Measurements from ENCODE around the gene LRRC47. TPM values are rescaled to one million over a fixed set of nuclear protein-coding genes. Genes with fewer than 3 reads are reported as not detected.
"Not testable (repeated sequence)": the region's sequence is repeated elsewhere in the genome, so short reads cannot be mapped to it uniquely, and the experiment has no call there.

Gene LRRC47
- total RNA-seq, 1 experiment from 2014 or later, result 35.4 TPM

- DNase-seq (ENCODE audit: low spot score), result no peak
- in situ Hi-C loops (cut with HindIII; ENCODE audit: low sequenced_read_pairs), result no loop called here
These were observed 39.9 kb downstream of the LRRC47 start for GRCh38 chr1:3756394-3756793.

GRCh38 chr1:3753656-3754454 is 42.4 kb downstream of the LRRC47 start:
- in situ Hi-C loops (cut with HindIII; ENCODE audit: low sequenced_read_pairs), result no loop called here
- DNase-seq (ENCODE audit: low spot score), result no peak

DNA sequence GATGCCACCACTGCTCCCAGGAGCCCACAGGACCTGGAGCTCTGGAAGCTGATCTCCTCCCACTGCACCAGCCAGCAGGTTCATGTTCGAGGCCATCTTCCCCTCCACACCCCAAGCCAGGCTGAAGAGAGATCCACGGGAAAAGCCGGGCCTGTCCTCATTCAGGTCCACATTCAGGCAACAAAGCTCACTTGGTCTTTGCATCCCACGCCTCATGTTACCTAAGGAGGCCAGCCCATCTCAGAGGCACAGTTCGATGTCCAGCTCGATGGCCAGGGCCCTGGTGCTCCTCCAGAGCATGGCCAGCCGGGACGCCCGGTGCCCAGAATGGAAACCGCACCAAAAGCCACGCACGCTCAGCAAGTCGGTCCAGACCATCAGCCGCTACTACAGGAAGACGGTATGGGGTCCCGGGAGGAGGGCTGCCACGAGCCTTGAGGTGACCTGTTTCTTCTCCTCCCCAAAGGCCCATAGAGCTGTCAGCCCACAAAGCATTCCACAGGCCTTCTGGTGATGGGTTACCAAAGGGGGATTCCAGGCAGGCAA is 43.8 kb downstream of the LRRC47 start, which contains the start of gene CCDC27:
Gene CCDC27, plus strand, starts transcription at position 51 of the 546 bp plus-strand sequence. Its CDS starts 32 bp downstream, at position 83.
- in situ Hi-C loops (cut with HindIII; ENCODE audit: low sequenced_read_pairs), result no loop called here
- DNase-seq (ENCODE audit: low spot score), result no peak

DNA sequence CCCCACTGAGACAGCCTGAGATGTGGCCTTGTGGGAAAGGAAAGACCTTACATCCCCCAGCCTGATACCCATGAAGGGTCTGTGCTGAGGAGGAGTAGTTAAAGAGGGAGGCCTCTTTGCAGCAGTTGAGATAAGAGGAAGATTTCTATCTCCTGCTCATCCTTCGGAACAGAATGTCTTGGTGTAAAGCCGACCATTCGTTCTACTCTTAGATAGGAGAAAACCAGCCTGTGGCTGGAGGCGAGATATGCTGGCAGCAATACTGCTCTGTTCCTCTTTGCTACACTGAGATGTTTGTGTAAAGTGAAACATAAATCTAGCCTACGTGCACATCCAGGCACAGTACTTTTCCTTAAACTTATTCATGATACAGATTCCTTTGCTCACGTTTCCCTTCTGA is 45.6 kb downstream of the LRRC47 start:
- no peak for DNase-seq (ENCODE audit: low spot score)
- in situ Hi-C loops (cut with HindIII; ENCODE audit: low sequenced_read_pairs), result no loop called here

GRCh38 chr1:3749512-3749911 is 46.8 kb downstream of the LRRC47 start:
- no peak for DNase-seq (ENCODE audit: low spot score)
- in situ Hi-C loops (cut with HindIII; ENCODE audit: low sequenced_read_pairs), result loop anchor here (10.0 kb wide), 1 partner anchor 105 kb away; no protein-coding TSS in a partner anchor

GRCh38 chr1:3748316-3748900 is 47.9 kb downstream of the LRRC47 start:
- DNase-seq (ENCODE audit: low spot score), result not testable (repeated sequence)
- in situ Hi-C loops (cut with HindIII; ENCODE audit: low sequenced_read_pairs), result loop anchor here (10.0 kb wide), 1 partner anchor 104 kb away; no protein-coding TSS in a partner anchor

DNA sequence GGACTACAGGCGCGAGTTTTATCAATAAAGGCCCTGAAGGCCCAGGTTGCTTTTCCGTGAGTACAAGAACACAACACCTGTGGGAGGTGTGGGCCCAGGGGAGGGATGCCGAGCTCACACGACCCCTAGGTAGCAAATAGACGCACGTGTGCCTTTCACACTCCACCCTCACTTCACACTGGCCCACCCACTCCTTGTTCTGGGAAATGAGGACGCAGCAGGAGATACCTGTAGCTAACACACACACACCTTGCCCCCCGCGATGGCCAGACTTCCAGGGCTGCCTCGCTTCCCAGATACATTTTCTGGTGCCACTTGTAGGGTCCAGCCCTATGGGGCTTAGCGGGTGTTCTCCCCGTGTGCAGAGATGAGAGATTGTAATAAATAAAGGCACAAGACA is 48.4 kb downstream of the LRRC47 start:
- DNase-seq (ENCODE audit: low spot score), result no peak
- in situ Hi-C loops (cut with HindIII; ENCODE audit: low sequenced_read_pairs), result loop anchor here (10.0 kb wide), 1 partner anchor 103 kb away; no protein-coding TSS in a partner anchor

- DNase-seq (ENCODE audit: low spot score), result no peak
- in situ Hi-C loops (cut with HindIII; ENCODE audit: low sequenced_read_pairs), result loop anchor here (10.0 kb wide), 1 partner anchor 103 kb away; no protein-coding TSS in a partner anchor
These were observed 48.8 kb downstream of the LRRC47 start for GRCh38 chr1:3747522-3747848.

DNA sequence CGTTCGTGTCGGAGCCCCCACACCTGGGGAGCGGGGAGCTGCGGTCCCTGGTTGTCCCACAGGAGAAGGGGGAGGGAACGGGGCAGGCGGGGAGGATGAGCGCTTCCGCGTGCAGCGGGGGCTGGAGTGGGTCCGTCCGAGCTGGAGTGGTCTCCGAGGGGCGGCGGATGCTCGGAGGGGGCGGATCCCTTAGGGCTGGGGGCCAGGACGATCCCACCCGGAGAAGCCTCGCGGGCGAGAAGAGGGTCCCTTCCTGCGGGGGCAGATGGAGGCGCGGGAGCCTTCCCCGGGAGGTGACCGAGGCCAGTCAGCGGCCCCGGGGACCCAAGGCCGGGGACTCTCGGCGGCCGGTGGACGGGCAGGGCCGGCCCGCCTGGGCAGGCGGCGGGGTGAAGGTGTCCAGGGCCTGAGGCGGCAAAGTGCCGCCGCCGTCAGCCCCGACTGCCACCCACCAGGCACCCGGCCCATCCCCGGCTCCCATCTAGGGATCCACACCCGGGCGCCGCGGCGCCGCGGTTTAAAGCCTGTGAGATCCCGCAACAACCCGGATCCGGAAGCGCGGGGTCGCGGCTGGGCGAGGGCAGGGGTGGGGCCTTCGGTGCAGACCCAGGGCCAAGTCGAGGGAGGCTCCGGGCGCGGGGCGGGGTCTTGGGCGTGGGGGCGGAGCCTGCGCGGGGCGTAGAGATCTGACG is 49.3 kb downstream of the LRRC47 start:
- in situ Hi-C loops (cut with HindIII; ENCODE audit: low sequenced_read_pairs), result loop anchor here (10.0 kb wide), 1 partner anchor 102 kb away; no protein-coding TSS in a partner anchor
- peak; percentile 90 for DNase-seq (ENCODE audit: low spot score)

GRCh38 chr1:3746389-3746829 is 49.9 kb downstream of the LRRC47 start:
- in situ Hi-C loops (cut with HindIII; ENCODE audit: low sequenced_read_pairs), result loop anchor here (10.0 kb wide), 1 partner anchor 102 kb away; no protein-coding TSS in a partner anchor
- DNase-seq (ENCODE audit: low spot score), result no peak

DNA sequence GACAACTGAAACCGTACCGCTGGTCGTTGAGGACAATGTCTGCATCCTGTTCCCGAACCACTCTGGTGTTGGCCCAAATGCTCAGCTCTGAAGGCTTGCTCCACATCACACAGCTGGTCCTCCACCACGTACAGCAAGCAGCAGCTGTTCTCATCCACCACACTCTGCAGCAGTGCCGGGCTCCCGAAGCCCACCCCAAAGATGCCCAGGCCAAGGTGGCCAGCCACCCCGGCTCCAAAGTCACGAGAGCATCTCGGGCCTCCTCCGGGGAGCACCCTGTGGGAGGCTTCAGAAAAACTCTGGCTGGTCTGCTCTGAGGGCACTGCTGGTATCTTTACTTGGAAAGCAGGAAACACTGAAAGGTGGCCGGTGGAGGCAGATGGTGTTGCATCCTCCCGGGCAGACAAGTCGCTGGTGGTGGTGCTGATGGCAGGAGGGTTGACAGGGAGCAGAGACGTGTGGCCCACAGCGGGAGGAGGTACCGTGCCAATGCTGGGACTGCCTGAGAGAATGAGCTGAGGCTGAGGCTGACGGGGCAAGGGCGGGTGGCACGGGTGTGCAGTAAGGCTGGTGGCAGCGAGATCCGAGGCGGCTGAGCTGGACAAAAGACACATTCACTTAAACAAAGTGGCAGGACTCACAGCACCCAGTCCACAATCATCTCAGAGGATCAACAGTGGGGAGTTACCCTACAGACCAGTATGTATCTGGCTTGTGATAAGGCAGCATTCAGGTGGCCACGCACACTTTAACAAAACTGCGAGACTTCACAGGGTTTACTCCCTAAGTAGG is 50.5 kb downstream of the LRRC47 start:
- in situ Hi-C loops (cut with HindIII; ENCODE audit: low sequenced_read_pairs), result loop anchor here (10.0 kb wide), 1 partner anchor 101 kb away; no protein-coding TSS in a partner anchor
- DNase-seq (ENCODE audit: low spot score), result peak; percentile 85

- DNase-seq (ENCODE audit: low spot score), result no peak
- in situ Hi-C loops (cut with HindIII; ENCODE audit: low sequenced_read_pairs), result loop anchor here (10.0 kb wide), 1 partner anchor 100 kb away; no protein-coding TSS in a partner anchor
These were observed 51.2 kb downstream of the LRRC47 start for GRCh38 chr1:3745071-3745470.

DNA sequence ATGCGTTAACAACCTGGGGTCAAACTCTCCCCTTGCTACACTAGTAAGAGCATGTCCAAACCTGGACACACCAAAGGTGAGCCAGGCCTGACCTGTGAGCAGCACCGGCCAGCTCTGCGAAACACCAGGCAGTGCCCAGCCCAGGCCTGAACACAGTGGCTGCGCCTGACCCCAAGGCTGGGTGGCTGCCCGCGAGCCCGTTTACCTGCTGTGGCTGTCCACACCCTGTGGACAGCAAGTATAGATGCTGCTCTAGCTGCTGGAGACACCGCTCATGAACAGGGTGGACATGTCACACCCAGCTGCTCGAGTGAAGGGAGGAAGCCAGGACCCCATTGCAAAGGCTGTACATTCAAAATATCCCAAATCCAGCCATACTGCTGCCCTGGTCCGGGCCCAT is 51.7 kb downstream of the LRRC47 start:
- DNase-seq (ENCODE audit: low spot score), result no peak
- in situ Hi-C loops (cut with HindIII; ENCODE audit: low sequenced_read_pairs), result loop anchor here (10.0 kb wide), 1 partner anchor 100 kb away; no protein-coding TSS in a partner anchor

GRCh38 chr1:3743826-3744225 is 52.5 kb downstream of the LRRC47 start:
- DNase-seq (ENCODE audit: low spot score), result no peak
- in situ Hi-C loops (cut with HindIII; ENCODE audit: low sequenced_read_pairs), result loop anchor here (10.0 kb wide), 1 partner anchor 99 kb away; no protein-coding TSS in a partner anchor

DNA sequence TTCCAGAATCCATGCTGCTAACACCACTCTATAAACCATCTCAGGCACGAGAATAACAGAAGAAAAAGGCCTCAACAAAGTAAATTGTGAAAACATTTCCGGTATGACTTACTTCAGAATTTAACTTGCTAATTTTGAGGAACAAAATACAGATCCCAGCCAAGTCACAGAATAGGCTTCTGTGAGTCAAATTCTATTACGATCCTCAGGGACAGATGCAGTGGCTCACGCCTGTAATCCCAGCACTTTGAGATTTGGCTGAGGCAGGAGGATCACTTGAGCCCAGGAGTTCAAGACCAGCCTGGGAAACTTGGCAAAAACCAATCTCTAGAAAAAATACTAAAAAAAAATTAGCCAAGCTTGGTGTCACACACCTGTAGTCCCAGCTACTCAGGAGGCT is 52.9 kb downstream of the LRRC47 start:
- in situ Hi-C loops (cut with HindIII; ENCODE audit: low sequenced_read_pairs), result loop anchor here (10.0 kb wide), 1 partner anchor 99 kb away; no protein-coding TSS in a partner anchor

GRCh38 chr1:3742439-3743298 is 53.6 kb downstream of the LRRC47 start:
- in situ Hi-C loops (cut with HindIII; ENCODE audit: low sequenced_read_pairs), result loop anchor here (10.0 kb wide), 1 partner anchor 98 kb away; no protein-coding TSS in a partner anchor
- DNase-seq (ENCODE audit: low spot score), result no peak

More for the DNA sequence above, 52.9 kb downstream of the LRRC47 start:
- no peak for DNase-seq (ENCODE audit: low spot score)

All from G401 (cell line).